GM18858 (cell line): Measurements from ENCODE around the gene MBTD1.
"Not testable (repeated sequence)": the region's sequence is repeated elsewhere in the genome, so short reads cannot be mapped to it uniquely, and the experiment has no call there.

Experiments used
- ATAC-seq: cut with Tn5 transposase; IDR thresholded peaks from one replicate; pipeline ENCODE4 v1.9.1; 2021; ENCODE audit not compliant: unreplicated experiment

Gene MBTD1

GRCh38 chr17:51259564-51260236, at the start of gene MBTD1:
MBTD1 (minus strand) TSS chr17:51260049; CDS start chr17:51225161, 34,888 bp downstream.
- peak; percentile 56 for ATAC-seq

GRCh38 chr17:51305182-51305581, 45.3 kb upstream of the MBTD1 start:
- ATAC-seq = no peak

GRCh38 chr17:51299859-51300258, 40.0 kb upstream of the MBTD1 start:
- no peak for ATAC-seq

- no peak for ATAC-seq
Measured at GRCh38 chr17:51298508-51299371, 38.9 kb upstream of the MBTD1 start.

GRCh38 chr17:51294338-51294737, 34.5 kb upstream of the MBTD1 start:
- not testable (repeated sequence) for ATAC-seq

- ATAC-seq = no peak
Measured at GRCh38 chr17:51289696-51290111, 29.9 kb upstream of the MBTD1 start.

- no peak for ATAC-seq
Measured at GRCh38 chr17:51287412-51287811, 27.6 kb upstream of the MBTD1 start.

- no peak for ATAC-seq
Measured at GRCh38 chr17:51279183-51279582, 19.3 kb upstream of the MBTD1 start.

GRCh38 chr17:51275381-51275780, 15.5 kb upstream of the MBTD1 start:
- ATAC-seq = no peak

GRCh38 chr17:51272812-51273211, 13.0 kb upstream of the MBTD1 start:
- no peak for ATAC-seq

- ATAC-seq = no peak
Measured at GRCh38 chr17:51270636-51271035, 10.8 kb upstream of the MBTD1 start.

GRCh38 chr17:51269991-51270390, 10.1 kb upstream of the MBTD1 start:
- no peak for ATAC-seq

- ATAC-seq = not testable (repeated sequence)
Measured at GRCh38 chr17:51264466-51264865, 4.6 kb upstream of the MBTD1 start.

- no peak for ATAC-seq
Measured at GRCh38 chr17:51263006-51263405, 3.2 kb upstream of the MBTD1 start.

- ATAC-seq = no peak
Measured at GRCh38 chr17:51261024-51261963, 1.4 kb upstream of the MBTD1 start.

- ATAC-seq = peak; percentile 34
Measured at GRCh38 chr17:51260237-51261023, 581 bp upstream of the MBTD1 start, which contains the start of gene UTP18. UTP18 (plus strand) TSS chr17:51260546; CDS start chr17:51260585, 39 bp downstream.

- no peak for ATAC-seq
Measured at GRCh38 chr17:51258756-51259563, 889 bp downstream of the MBTD1 start.

GRCh38 chr17:51257150-51258081, 2.4 kb downstream of the MBTD1 start:
- no peak for ATAC-seq
